ENCODE results near the gene PLEKHJ1. TPM values are rescaled to one million over a fixed set of nuclear protein-coding genes. Genes with fewer than 3 reads are reported as not detected.
A peak's percentile ranks its signal among the peaks of the same experiment; 100 is the strongest.

PLEKHJ1 gene
- total and polyA plus RNA-seq, 11 donors, result 44.6 to 89.7 (median 48.8) TPM

DNA sequence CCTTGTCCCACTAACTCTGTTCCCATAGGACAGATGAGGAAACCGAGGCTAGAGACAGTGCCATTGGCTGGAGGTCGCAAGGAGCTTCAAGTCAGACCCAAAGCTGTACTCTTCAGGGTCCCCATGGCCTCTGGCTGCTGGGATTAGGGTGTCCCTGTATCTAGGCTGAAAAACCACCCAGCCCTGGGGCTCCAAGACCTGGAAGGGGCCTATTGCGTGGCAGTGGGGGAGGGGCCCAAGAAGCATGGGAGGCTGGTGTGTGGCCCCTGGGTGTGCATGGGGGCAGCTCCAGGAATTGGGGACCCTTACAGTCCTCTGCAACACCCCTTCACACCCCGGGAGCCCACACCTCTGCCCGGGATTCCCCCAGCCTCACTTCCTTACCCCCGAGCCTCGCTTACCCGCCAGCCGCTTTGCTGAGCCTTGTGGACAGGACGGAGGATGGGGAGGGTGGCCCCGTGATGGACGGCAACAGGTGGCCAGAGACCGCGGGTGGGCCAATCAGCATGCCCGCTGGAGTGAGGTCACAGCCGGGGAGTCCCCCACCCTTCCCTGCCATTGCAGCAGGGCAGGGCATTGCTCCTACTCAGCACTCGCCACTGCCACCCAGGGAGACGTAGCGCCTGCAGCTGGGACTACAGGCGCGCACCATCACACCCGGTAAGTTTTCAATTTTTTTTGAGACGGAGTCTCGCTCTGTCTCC lies 20.0 kb upstream of the PLEKHJ1 start, which contains the start of gene JSRP1:
Gene JSRP1 (minus strand): TSS at position 436 of the 704 bp plus-strand sequence. CDS start 1,103 bp downstream, outside the sequence.
- intact Hi-C loops (cut with DNase I), result no loop called here
- Histone ChIP-seq H3K27ac (no peak within 1 kb of the TSS), H3K4me3 (no peak within 1 kb of the TSS), H3K4me1 (peaks cover 0 to 28% (median 20%) of the 10 kb centered on the region in 12 donors), H3K9me3 (no peaks in the 10 kb centered on the region), H3K27me3 (peaks cover 26 to 35% (median 29%) of the 10 kb centered on the region in 9 donors), H3K36me3 (no peaks in the 10 kb centered on the region)
- no peak for TF ChIP-seq POLR2A (IDR thresholded peaks at IDR 0.05)
- TF ChIP-seq, protein P1, sequence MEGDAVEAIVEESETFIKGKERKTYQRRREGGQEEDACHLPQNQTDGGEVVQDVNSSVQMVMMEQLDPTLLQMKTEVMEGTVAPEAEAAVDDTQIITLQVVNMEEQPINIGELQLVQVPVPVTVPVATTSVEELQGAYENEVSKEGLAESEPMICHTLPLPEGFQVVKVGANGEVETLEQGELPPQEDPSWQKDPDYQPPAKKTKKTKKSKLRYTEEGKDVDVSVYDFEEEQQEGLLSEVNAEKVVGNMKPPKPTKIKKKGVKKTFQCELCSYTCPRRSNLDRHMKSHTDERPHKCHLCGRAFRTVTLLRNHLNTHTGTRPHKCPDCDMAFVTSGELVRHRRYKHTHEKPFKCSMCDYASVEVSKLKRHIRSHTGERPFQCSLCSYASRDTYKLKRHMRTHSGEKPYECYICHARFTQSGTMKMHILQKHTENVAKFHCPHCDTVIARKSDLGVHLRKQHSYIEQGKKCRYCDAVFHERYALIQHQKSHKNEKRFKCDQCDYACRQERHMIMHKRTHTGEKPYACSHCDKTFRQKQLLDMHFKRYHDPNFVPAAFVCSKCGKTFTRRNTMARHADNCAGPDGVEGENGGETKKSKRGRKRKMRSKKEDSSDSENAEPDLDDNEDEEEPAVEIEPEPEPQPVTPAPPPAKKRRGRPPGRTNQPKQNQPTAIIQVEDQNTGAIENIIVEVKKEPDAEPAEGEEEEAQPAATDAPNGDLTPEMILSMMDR (IDR thresholded peaks at IDR 0.05), result no peak
- 72 to 78% (median 76%) methylated on average over 22 to 24 of the region's 24 CpGs for WGBS, 4 donors
- no peak for ATAC-seq
- DNase-seq, result no peak

DNA sequence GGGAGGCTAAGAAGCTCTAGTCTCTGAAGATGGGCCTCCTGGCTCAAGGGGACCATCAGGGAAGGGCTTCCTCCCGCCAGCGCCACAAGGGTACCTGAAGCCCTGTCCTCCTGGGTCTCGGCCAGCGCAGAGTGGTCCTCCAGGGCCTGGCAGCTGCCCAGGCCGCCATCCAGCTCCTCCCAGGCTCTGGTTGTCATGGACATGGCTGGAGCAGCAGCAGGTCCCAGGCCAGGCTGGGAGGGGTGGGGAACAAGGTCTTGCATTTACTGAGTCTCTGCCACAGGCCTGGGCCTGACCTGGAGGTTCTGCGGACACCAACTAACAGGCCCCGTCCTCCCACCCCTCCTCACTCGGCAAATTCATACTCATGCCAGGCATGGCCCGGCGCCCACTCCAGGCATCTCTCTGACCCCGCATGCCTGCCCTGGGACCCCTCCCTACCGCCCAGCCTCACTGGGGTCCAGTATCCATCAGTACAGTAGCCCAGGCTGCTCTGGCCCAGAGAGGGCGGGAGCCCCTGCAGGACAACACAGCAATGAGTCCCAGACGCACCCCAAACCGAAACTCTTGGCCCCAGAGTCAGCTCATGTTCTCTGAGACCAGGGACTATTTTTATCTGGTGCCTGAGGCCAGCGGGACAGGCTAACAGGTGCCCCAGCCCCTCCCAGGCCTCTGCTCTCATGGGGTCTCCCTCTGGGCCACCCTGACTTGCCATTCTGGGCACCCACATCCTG lies 19.1 kb upstream of the PLEKHJ1 start:
- ATAC-seq (no peak), DNase-seq (peak in 1 of 5 donors; percentile 32)
- Histone ChIP-seq H3K36me3 (no peaks in the 10 kb centered on the region), H3K4me1 (peaks cover 0 to 37% (median 24%) of the 10 kb centered on the region in 12 donors), H3K27me3 (peaks cover 33 to 44% (median 37%) of the 10 kb centered on the region in 9 donors), H3K9me3 (no peaks in the 10 kb centered on the region), H3K27ac (no peak overlapping the region), H3K4me3 (no peak overlapping the region)
- 90 to 94% (median 92%) methylated on average over 13 to 16 of the region's 16 CpGs for WGBS, 4 donors
- TF ChIP-seq, protein P1 (IDR thresholded peaks at IDR 0.05), result no peak
- TF ChIP-seq POLR2A (IDR thresholded peaks at IDR 0.05), result no peak
- intact Hi-C loops (cut with DNase I), result no loop called here

DNA sequence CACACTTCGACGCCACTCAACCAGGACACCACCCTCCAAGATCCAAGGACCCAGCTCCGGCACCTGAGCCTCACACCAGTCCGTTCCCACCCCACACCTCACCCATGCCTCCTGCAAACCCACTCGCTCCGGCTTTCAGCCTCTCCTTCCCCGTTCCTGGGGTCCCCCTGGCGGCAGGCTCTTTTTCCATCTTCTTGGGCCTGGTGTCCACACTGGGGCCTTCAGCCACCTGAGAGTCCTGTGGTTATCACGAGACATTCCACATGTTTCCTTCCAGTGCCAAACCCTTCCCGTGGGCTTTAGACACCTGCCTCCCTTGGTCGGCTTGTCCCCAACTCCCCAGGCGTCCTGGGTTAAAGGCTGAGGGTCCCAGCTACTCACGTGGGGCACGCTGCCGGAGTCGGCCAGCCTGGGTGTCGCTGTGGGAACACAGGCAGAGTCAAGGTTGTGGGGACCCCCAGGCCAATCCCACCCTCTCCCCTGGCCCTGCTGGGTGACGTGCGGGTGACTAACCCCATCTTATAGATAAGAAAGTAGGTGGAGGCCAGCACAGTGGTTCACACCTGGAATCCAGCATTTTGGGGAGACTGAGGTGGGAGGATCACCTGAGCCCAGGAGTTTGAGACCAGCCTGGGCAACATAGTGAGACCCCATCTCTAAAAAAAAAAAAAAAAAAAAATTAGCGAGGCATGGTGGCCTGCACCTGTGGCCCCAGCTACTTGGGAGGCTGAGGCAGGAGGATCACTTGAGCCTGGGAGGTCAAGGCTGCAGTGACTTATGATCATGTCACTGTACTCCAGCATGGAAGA lies 18.1 kb upstream of the PLEKHJ1 start:
- intact Hi-C loops (cut with DNase I), result no loop called here
- 63 to 70% (median 66%) methylated on average over 20 of the region's 20 CpGs for WGBS, 4 donors
- Histone ChIP-seq H3K4me1 (peaks cover 0 to 44% (median 28%) of the 10 kb centered on the region in 12 donors), H3K27me3 (peaks cover 33 to 54% (median 46%) of the 10 kb centered on the region in 9 donors), H3K27ac (no peak overlapping the region), H3K4me3 (no peak overlapping the region), H3K36me3 (no peaks in the 10 kb centered on the region), H3K9me3 (no peaks in the 10 kb centered on the region)
- no peak for ATAC-seq
- no peak for TF ChIP-seq POLR2A (IDR thresholded peaks at IDR 0.05)
- TF ChIP-seq, protein P1 (IDR thresholded peaks at IDR 0.05), result peak in 3 of 12 donors; percentile 7 to 33 (median 13)
- DNase-seq, result peak in 1 of 5 donors; percentile 55
